GM19372 (cell line): ENCODE data around the gene PCP4.
"Not testable (repeated sequence)": the region's sequence is repeated elsewhere in the genome, so short reads cannot be mapped to it uniquely, and the experiment has no call there.

Experiments used
- ATAC-seq: cut with Tn5 transposase; IDR thresholded peaks from one replicate; pipeline ENCODE4 v1.9.1; 2021; ENCODE audit warnings: mild to moderate bottlenecking, low read depth, moderate library complexity; ENCODE audit not compliant: unreplicated experiment

PCP4 gene

GRCh38 chr21:39860600-39860999 lies 6.6 kb upstream of the PCP4 start:
- no peak for ATAC-seq

GRCh38 chr21:39863111-39863510 lies 4.1 kb upstream of the PCP4 start:
- ATAC-seq: no peak

GRCh38 chr21:39866093-39866492 lies 1.1 kb upstream of the PCP4 start:
- no peak for ATAC-seq

GRCh38 chr21:39869141-39869818 lies 2.0 kb downstream of the PCP4 start:
- no peak for ATAC-seq

- ATAC-seq: no peak
Observed at GRCh38 chr21:39873687-39874086, 6.4 kb downstream of the PCP4 start.

GRCh38 chr21:39874206-39874605 lies 7.0 kb downstream of the PCP4 start:
- no peak for ATAC-seq

- ATAC-seq: no peak
Observed at GRCh38 chr21:39874759-39875158, 7.5 kb downstream of the PCP4 start.

- no peak for ATAC-seq
Observed at GRCh38 chr21:39881661-39882060, 14.4 kb downstream of the PCP4 start.

- no peak for ATAC-seq
Observed at GRCh38 chr21:39882151-39882838, 15.1 kb downstream of the PCP4 start.

- ATAC-seq: no peak
Observed at GRCh38 chr21:39882839-39883195, 15.6 kb downstream of the PCP4 start.

GRCh38 chr21:39885119-39885848 lies 18.0 kb downstream of the PCP4 start:
- ATAC-seq: no peak

GRCh38 chr21:39888848-39889247 lies 21.6 kb downstream of the PCP4 start:
- ATAC-seq: no peak

GRCh38 chr21:39891111-39891510 lies 23.9 kb downstream of the PCP4 start:
- ATAC-seq: no peak

- ATAC-seq: not testable (repeated sequence)
Observed at GRCh38 chr21:39891863-39892262, 24.6 kb downstream of the PCP4 start.

GRCh38 chr21:39900491-39900890 lies 33.3 kb downstream of the PCP4 start:
- ATAC-seq: no peak

GRCh38 chr21:39900911-39901310 lies 33.7 kb downstream of the PCP4 start:
- ATAC-seq: no peak

GRCh38 chr21:39902986-39903385 lies 35.7 kb downstream of the PCP4 start:
- ATAC-seq: no peak

- no peak for ATAC-seq
Observed at GRCh38 chr21:39904457-39904856, 37.2 kb downstream of the PCP4 start.

- no peak for ATAC-seq
Observed at GRCh38 chr21:39908265-39908923, 41.2 kb downstream of the PCP4 start.

GRCh38 chr21:39911286-39912199 lies 44.3 kb downstream of the PCP4 start:
- no peak for ATAC-seq
